HG02623 (cell line): ENCODE data around the gene MORN1.

Source experiments
- ATAC-seq: cut with Tn5 transposase; IDR thresholded peaks from one replicate; pipeline ENCODE4 v1.9.1; 2021; ENCODE audit warnings: moderate library complexity; ENCODE audit not compliant: unreplicated experiment

Gene MORN1

GRCh38 chr1:2422523-2422922 lies 31.2 kb upstream of the MORN1 start:
- ATAC-seq = no peak

DNA sequence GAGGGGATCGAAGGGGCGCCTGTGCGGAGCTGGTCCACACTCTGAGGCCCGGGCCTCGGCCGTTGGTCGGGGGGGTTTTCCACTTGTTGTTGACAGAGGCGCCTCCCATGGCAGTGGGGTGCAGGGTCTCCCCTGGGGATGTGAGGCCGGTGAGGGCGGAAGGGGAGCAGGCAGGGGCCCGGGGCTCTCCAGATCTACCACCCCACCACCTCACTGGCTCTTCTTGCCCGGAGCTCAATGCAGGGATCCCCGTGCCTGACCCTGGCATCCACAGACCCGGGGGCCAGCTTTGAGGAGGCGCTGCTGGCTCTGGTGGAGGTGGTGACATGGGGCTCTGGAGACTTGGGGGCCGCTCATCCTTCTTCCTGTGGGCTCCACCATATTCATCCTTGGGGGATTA lies 28.1 kb upstream of the MORN1 start:
- ATAC-seq = no peak

DNA sequence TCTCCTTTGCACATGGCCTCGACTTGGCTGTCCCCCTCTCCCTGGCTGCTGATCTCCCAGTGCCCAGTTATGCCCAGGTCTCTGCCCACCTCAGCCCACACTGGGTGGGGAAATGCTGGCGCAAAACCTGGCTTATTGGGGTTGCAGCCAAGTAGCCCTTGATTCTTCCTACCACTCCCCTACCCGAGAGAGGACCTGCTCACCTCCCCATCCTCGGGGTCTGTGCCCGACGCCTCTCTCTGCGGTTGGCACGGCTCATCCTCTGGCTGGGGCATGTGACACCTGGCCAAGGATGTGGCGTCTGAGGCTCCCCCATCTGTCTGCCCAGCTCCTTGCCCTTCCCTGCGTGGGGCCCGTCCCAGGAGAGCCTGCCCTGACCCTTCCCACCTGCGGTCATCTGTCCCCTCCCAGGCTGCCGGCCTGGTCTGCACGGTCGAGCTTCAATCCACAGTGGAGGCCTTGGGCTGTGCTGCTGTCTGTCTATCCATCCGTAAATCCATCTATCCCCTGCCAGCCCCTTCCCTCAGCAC lies 27.5 kb upstream of the MORN1 start:
- no peak for ATAC-seq

DNA sequence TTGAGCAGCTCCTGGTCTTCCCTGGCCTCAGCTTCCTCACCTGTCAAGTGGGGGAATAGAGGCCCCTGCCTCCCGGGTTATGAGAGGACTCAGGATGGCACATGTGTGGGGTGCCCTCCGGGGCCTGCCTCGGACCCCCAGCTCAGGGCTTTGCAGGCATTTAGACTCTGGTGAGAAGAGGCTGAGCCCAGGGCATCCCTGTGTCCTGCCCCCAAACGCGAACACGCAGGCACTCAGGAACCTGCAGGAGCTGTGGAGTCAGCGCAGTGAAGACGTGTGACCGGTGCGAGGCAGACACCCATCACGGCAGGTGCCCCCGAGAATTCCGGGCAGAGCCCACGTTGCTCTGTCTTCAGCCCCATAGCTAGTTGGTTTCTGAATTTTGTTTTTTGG lies 26.5 kb upstream of the MORN1 start:
- no peak for ATAC-seq

GRCh38 chr1:2417083-2417832 lies 25.9 kb upstream of the MORN1 start:
- no peak for ATAC-seq

GRCh38 chr1:2416403-2416802 lies 25.0 kb upstream of the MORN1 start:
- no peak for ATAC-seq

DNA sequence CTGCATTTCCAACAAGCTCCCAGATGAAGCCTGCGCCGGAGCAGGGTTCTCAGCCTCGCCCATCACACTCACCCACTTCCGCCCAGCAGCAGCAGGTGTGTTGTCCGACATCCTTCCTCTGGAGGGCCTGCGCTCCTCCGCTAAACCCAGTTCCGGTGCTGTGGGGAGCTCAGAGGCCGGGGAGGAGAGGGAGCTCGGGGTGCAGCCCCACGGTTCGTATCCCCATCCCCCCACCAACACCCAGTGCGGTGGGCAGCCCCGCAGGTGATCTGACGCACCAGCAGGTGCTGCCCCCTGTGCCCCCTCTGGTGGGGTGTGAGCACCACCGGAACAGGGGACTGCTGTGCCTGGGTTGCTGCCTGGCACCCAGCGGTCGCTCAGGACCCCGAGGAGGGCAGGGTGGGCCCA lies 24.5 kb upstream of the MORN1 start:
- ATAC-seq = no peak

GRCh38 chr1:2415337-2415736 lies 24.0 kb upstream of the MORN1 start:
- ATAC-seq = no peak

GRCh38 chr1:2414297-2414958 lies 23.1 kb upstream of the MORN1 start:
- no peak for ATAC-seq

DNA sequence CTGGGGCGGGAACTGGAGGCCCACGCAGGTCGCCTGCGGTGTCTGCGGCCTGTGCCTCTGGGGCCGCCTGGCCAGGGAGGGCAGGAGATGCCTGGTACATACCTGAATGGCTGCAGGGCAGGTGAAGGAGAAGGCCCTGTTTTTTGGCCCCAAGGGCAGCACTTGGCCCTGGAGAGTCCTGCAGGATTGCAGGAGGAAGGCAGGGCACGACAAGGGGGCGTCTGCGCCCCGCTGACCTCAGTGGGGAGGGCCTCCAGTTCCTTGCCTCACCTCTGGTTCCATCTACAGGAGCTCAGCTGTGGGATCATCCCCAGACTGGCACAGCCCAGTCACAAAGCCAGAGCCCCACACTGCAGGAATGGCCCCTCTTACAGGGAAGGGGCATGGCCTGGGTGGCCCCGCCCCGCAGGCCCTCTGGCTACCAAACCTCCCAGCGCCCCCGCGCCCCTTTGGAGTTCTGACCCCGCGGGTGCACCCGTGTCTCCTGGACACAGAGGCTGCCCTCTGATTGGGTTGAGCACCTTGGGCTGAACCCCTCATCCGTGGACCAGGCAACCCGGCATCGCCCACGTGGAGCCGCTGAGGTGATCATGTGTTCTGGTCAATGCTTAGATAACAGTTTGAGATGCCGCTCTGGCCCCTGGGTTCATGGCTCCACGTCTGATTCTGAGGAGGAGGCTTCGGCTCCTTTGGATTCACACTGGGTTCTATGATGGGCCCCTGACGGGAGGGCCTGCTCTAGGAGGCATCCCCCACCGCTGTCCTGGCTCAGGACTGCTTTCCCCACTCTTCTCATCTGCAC lies 22.3 kb upstream of the MORN1 start:
- ATAC-seq = no peak

GRCh38 chr1:2412773-2413494 lies 21.6 kb upstream of the MORN1 start:
- peak; percentile 11 for ATAC-seq

GRCh38 chr1:2412395-2412772 lies 21.0 kb upstream of the MORN1 start, which contains the start of gene PEX10:
Gene PEX10, minus strand, starts transcription at chr1:2412564. Its CDS starts 62 bp downstream, at chr1:2412502.
- peak; percentile 81 for ATAC-seq

GRCh38 chr1:2411801-2412394 lies 20.5 kb upstream of the MORN1 start:
- peak; percentile 21 for ATAC-seq

DNA sequence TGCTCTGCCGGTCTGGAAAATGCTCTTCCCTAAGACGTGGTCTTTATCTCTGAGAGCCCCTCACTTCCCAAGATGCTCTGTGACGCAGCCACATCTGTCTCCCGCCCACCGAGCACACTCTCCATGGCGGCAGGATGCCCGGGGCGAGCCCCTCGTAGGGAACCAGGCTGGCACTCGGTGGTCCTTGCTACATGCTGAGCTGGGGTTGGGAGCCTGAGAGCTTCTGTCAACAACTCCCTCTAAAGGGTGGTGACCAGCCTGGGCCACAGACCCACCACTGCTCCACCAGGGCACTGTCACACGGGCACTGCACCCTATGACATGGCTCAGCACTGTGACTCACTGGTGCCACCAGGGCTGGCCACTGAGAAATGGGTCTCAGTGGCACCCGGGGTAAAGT lies 18.4 kb upstream of the MORN1 start:
- no peak for ATAC-seq

DNA sequence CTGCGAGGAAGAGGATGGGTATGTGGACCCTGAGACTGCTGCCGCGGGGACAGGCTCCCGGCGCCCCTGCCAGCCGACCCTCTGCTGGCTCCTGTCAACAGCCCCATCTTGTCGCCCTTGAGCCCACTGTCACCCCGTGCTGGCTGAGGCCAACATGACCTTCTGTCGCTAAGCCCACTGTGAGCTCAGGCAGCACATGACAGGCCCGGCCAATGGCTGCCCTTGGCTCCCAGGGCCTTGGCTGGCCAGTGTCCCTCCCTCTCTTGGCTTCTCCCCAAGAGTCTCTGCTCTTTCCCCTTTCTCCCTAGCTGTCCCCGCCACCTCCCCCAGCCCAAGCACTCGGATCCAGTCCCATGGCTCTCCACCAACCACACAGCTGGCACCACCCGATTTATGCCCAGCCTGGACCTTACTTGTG lies 17.5 kb upstream of the MORN1 start:
- ATAC-seq = no peak

DNA sequence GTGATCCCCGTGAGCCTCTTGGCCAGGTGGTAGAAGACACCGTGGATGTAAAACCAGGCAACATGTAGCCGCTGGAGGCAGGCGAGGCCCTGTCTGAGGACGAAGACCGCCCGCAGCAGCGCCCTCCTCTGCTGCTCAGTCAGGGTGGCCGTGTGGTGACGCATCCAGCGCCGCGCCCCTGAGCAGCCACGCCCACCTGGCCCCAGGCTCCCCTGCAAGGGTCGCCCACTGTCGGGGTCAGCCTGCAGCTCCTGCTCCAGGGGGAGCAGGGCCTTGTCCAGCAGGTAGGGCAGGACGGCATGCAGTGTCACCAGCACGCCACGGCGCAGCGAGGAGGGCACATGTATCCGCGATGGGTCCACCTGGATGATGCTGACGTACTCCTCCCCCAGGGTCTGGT lies 17.1 kb upstream of the MORN1 start:
- no peak for ATAC-seq

DNA sequence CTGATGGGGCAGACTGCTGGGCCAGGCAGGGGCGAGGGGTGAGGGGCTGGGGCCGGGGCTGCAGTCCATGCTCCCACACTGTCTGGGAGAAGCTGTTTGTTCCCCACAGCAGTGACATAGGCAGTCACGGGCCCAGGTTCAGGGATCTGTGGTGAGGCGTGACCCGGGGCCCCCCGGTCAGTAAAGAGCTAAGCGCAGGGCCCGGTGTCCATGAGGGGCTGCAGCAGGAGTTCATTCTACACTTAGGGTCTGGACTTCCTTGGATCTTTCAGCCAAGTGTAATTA lies 16.6 kb upstream of the MORN1 start:
- no peak for ATAC-seq

DNA sequence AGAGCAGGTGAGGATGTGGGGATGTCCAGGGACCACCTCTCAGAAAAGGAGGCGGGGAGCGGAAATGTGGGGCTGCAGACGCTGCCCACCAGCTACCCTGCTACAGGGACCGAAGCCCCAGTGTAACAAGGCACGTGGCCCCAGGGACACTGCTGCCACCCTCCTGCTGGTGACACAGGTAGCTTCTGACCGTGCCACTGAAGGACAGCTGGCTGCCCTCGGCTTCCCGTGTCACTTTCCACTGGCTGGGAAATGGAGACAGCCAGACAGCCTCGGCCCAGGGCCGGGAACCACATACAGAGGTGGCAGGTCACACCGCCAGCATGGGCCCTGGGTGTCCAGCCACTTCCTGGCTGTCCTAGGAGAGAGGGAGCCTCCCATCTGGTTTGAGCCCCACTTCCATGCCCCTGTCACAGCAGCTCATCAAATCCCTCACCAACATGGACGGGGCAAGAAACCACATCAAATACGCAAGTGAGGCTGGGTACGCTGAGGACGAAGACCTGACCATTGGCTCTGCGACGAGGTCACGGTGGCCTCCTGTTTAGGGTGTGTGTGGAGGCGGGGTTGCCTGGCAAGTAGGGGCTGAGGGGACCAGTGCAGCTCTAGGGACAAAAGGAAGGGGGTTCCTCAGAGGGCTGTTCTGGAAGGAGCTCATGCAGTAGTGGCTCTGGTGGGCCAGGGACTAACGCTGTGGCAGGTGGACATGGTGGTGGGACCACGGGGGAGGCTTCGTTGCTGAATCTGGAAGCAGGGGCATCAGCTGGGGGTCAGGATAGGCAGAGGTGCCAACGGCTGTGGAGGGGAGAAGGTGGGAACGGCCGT lies 16.0 kb upstream of the MORN1 start:
- ATAC-seq = no peak

DNA sequence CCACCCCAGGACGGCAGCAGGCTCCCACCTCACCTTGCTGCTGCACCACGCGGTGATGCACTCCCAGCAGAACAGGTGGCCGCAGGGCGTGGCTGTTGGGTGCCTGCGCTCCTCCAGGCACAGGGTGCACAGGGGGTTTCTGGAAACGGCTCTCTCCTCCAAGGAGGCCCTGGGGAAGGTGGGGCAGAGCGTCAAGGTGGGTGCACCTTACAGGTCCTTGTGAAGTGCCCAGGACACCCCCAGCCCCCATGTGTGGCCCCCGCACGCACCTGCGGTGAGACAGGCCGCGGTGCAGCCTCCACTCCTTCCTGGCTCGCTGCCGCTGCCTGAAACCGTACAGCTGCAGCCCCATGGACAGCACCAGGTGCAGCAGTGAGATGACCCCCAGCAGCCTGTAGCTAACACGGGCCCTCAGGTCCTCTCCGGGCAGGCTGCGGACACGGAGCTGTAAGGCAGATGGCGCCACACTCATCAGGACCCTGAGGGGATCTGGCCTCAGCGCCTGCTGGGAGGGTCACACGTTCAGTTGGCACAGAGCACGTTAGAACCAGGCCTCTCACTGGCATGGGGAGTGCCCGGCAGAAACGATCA lies 15.2 kb upstream of the MORN1 start:
- ATAC-seq = no peak
